ENCODE results near the gene FSCN2. TPM values are rescaled to one million over a fixed set of nuclear protein-coding genes. Genes with fewer than 3 reads are reported as not detected.

The FSCN2 gene
- total and polyA plus RNA-seq, 2 donors (not counting 3 experiments of a cell fraction or from before 2014, with no cell fraction given) = 0.32 to 0.71 TPM

- DNase-seq (ENCODE audit: low read depth, low spot score) (no peak), FAIRE-seq (no peak)
- TF ChIP-seq GATA2 (IDR thresholded peaks at IDR 0.05; ENCODE audit: insufficient read depth, insufficient read length, low read depth, low read length) = no peak
- TF ChIP-seq EZH2 (IDR thresholded peaks at IDR 0.05; ENCODE audit: borderline replicate concordance, low read depth, low read length, severe bottlenecking) = no peak
- no peak for TF ChIP-seq CTCF (IDR thresholded peaks at IDR 0.05; ENCODE audit: extremely low read depth in 1 of 2, insufficient read depth in 1 of 2, low read depth in 1 of 2, low read length in 2 of 2)
- no peak for TF ChIP-seq MYC (IDR thresholded peaks at IDR 0.05; ENCODE audit: low read depth, low read length)
- TF ChIP-seq POLR2AphosphoS5 (IDR thresholded peaks at IDR 0.05; ENCODE audit: insufficient read depth, low read depth, low read length) = no peak
- TF ChIP-seq JUN (IDR thresholded peaks at IDR 0.05; ENCODE audit: borderline replicate concordance, insufficient read depth, insufficient read length, low read depth) = no peak
- no peak for TF ChIP-seq FOS (IDR thresholded peaks at IDR 0.05; ENCODE audit: borderline replicate concordance, insufficient read depth, low read length)
- no peak for TF ChIP-seq MAX (IDR thresholded peaks at IDR 0.05; ENCODE audit: insufficient read depth, insufficient read length)
- TF ChIP-seq POLR2A (IDR thresholded peaks at IDR 0.05; ENCODE audit: low read depth, low read length) = no peak
- no peak overlapping the region for H3K4me2 ChIP-seq (ENCODE audit: insufficient read depth, low read length)
- H2AFZ ChIP-seq (ENCODE audit: low read depth, low read length) = no peak overlapping the region
- dilution Hi-C loops (cut with MboI; ENCODE audit: extremely low pct_ligation_motif_present, low sequenced_read_pairs) = no loop called here
- no peak overlapping the region for H3K27ac ChIP-seq (ENCODE audit: insufficient read depth, low read depth, low read length)
- peaks cover 41% of the 10 kb centered on the region for H3K4me1 ChIP-seq (ENCODE audit: control insufficient read depth, extremely low read depth, insufficient read depth, low read length)
- peaks cover 32 to 34% of the 10 kb centered on the region in 2 experiments for H3K36me3 ChIP-seq (ENCODE audit: control insufficient read depth in 2 of 2, extremely low read depth in 1 of 2, insufficient read depth in 2 of 2, low read length in 2 of 2)
- H3K4me3 ChIP-seq (replicated peaks in 1 of 3; ENCODE audit: insufficient read depth in 1 of 3, low read depth in 1 of 3, low read length in 3 of 3) = no peak overlapping the region
- H3K27me3 ChIP-seq (ENCODE audit: control insufficient read depth in 2 of 2, insufficient read depth in 2 of 2, low read length in 2 of 2) = no peaks in the 10 kb centered on the region
- no peaks in the 10 kb centered on the region for H3K9me3 ChIP-seq (replicated peaks; ENCODE audit: control insufficient read depth, insufficient read depth, low read length)
- peaks cover 28% of the 10 kb centered on the region for H3K79me2 ChIP-seq (ENCODE audit: control insufficient read depth, insufficient read depth, low read length)
- no TSS peak for BruUV-seq (replicated peaks)
- no peaks in the 10 kb centered on the region for H4K20me1 ChIP-seq (replicated peaks; ENCODE audit: control insufficient read depth, extremely low read depth, insufficient read depth, low read length)
- intact Hi-C loops (cut with micrococcal nuclease) = no loop called here
- ChIA-PET CTCF (interaction anchor here (1.0 to 2.4 kb wide), 3 partner anchors 9 to 30 kb away, joined by 3 to 6 read pairs (median 4); no protein-coding TSS in a partner anchor), POLR2A (no interaction called here)
- no peak overlapping the region for H3K9ac ChIP-seq (replicated peaks; ENCODE audit: extremely low read depth, insufficient read depth, low read length)
- no peaks in the 10 kb centered on the region for H3K9me1 ChIP-seq (replicated peaks; ENCODE audit: control insufficient read depth, extremely low read depth, insufficient read depth, low read length)
Measured at GRCh38 chr17:81570964-81571363, 42.8 kb downstream of the FSCN2 start.

Data from endothelial cell of umbilical vein (primary cell).